GM12878 (cell line): ENCODE data around the gene EXOC1L. TPM values are rescaled to one million over a fixed set of nuclear protein-coding genes. Genes with fewer than 3 reads are reported as not detected.

Experiments used
- ATAC-seq: fragments of 200-7000 bp; cut with Tn5 transposase; 3 replicates; pipeline ENCODE4 v1.9.1; 2020; ENCODE audit warnings: mild to moderate bottlenecking, moderate library complexity
- BruUV-seq: library from RNA; stranded (reverse); fragments of 400-500 nt; replicated peaks from 2 replicates; lab custom pipeline; 2021; lab: Mats Ljungman, UMichigan
- CTCF ChIA-PET: fragments of 300-600 bp; sonication (Branson Sonifier 250); formaldehyde crosslinking; extraction: SDS; loops from one replicate; lab custom pipeline; 2021; ENCODE audit warnings: inconsistent platforms; lab: Yijun Ruan, JAX
- POLR2A ChIA-PET: fragments of 350-600 bp; formaldehyde crosslinking; extraction: SDS; loops from one replicate; lab custom pipeline; 2021; ENCODE audit warnings: inconsistent platforms; lab: Charles Lee
- RAD21 ChIA-PET: fragments of 300-600 bp; sonication (Branson Sonifier 250); formaldehyde crosslinking; loops from one replicate; lab custom pipeline; 2023; ENCODE audit warnings: antibody characterized with exemption; ENCODE audit not compliant: unreplicated experiment; lab: Charles Lee
- SMC1A ChIA-PET: fragments of 300-600 bp; sonication (Branson Sonifier 250); formaldehyde crosslinking; loops from one replicate; lab custom pipeline; 2023; ENCODE audit not compliant: unreplicated experiment, uncharacterized antibody; lab: Charles Lee
- DNase-seq: peaks from one replicate; pipeline ENCODE4 v3.0.0-alpha.2; 2011; ENCODE audit warnings: low read depth, low spot score
- FAIRE-seq: peaks from 3 replicates; lab custom pipeline; 2011; peaks lifted over from hg19 to GRCh38; lab: Jason Lieb, UNC
- H2AFZ ChIP-seq: 2 replicates; pipeline ENCODE4 v1.6.0; 2011; ENCODE audit warnings: low read depth, low read length, control low read depth; ENCODE audit not compliant: control insufficient read depth
- H3K27ac ChIP-seq: 2 replicates; pipeline ENCODE4 v1.5.1; 2011; ENCODE audit warnings: control low read depth; ENCODE audit not compliant: control insufficient read depth, insufficient read depth
- H3K27me3 ChIP-seq, 2 experiments: replicated peaks in 1 of 2; 2 replicates each; pipeline versions ENCODE4 v1.6.0 to v1.6.1; 2011; ENCODE audit warnings: low read length in 1 of 2; ENCODE audit not compliant: control insufficient read depth in 2 of 2, insufficient read depth in 2 of 2
- H3K36me3 ChIP-seq, 2 experiments: 2 replicates each; pipeline ENCODE4 v1.5.1; 2011; ENCODE audit warnings: low read length in 1 of 2; ENCODE audit not compliant: control insufficient read depth in 2 of 2, insufficient read depth in 2 of 2
- H3K4me1 ChIP-seq: 2 replicates; pipeline ENCODE4 v1.6.1; 2011; ENCODE audit warnings: mild to moderate bottlenecking, low read length, moderate library complexity, mixed read lengths; ENCODE audit not compliant: control insufficient read depth, insufficient read depth
- H3K4me2 ChIP-seq: 2 replicates; pipeline ENCODE4 v1.6.0; 2011; ENCODE audit warnings: control low read depth; ENCODE audit not compliant: control insufficient read depth, insufficient read depth
- H3K4me3 ChIP-seq: fragments of 200-600 bp; sonication (generic); 2 replicates; pipeline ENCODE4 v1.5.1; 2016
- H3K79me2 ChIP-seq: 2 replicates; pipeline ENCODE4 v1.6.0; 2011; ENCODE audit warnings: low read length; ENCODE audit not compliant: control insufficient read depth, insufficient read depth
- H3K9ac ChIP-seq: 2 replicates; pipeline ENCODE4 v1.8.0; 2011; ENCODE audit warnings: low read length, control low read depth, mixed read lengths; ENCODE audit not compliant: control insufficient read depth, insufficient read depth
- H3K9me3 ChIP-seq: replicated peaks from 3 replicates; pipeline ENCODE4 v1.5.1; 2011; ENCODE audit warnings: mild to moderate bottlenecking, low read length; ENCODE audit not compliant: control insufficient read depth, insufficient read depth
- H4K20me1 ChIP-seq: 2 replicates; pipeline ENCODE4 v1.6.0; 2011; ENCODE audit not compliant: control insufficient read depth, insufficient read depth
- CREM ChIP-seq: IDR thresholded peaks from 2 replicates; pipeline ENCODE4 v1.6.1; 2014; ENCODE audit warnings: antibody characterized with exemption, low read depth
- HDAC2 ChIP-seq: fragments of 200-600 bp; sonication (generic); IDR thresholded peaks from 2 replicates; pipeline ENCODE4 v1.6.1; 2017
- KAT2A ChIP-seq: conservative IDR thresholded peaks from 2 replicates; pipeline ENCODE4 v1.6.1; 2011; ENCODE audit warnings: low read depth, low read length; ENCODE audit not compliant: control insufficient read depth
- MXI1 ChIP-seq: fragments of 150-350 bp; IDR thresholded peaks from 2 replicates; pipeline ENCODE4 v1.6.1; 2011; ENCODE audit warnings: low read depth, mild to moderate bottlenecking, inconsistent platforms, low read length, improper control_type of control experiment
- PAX8 ChIP-seq: fragments of 450-650 bp; IDR thresholded peaks from 2 replicates; pipeline ENCODE4 v1.6.1; 2017; ENCODE audit warnings: mild to moderate bottlenecking, moderate library complexity
- PML ChIP-seq: IDR thresholded peaks from 2 replicates; pipeline ENCODE4 v1.6.1; 2012; ENCODE audit warnings: low read length, inconsistent platforms
- RB1 ChIP-seq: fragments of 450-650 bp; formaldehyde crosslinking; IDR thresholded peaks from 2 replicates; pipeline ENCODE4 v1.6.1; 2017; ENCODE audit warnings: mild to moderate bottlenecking, borderline replicate concordance
- SRF ChIP-seq, 2 experiments: IDR thresholded peaks; 2 replicates each; pipeline ENCODE4 v1.6.1; 2011; ENCODE audit warnings: low read depth in 2 of 2, low read length in 2 of 2, mild to moderate bottlenecking in 1 of 2, moderate library complexity in 1 of 2
- WRNIP1 ChIP-seq: IDR thresholded peaks from 2 replicates; pipeline ENCODE4 v1.6.1; 2011; ENCODE audit warnings: low read depth, low read length, improper control_type of control experiment, borderline replicate concordance
- ZNF24 ChIP-seq: fragments of 450-650 bp; IDR thresholded peaks from 2 replicates; pipeline ENCODE4 v1.6.1; 2017; ENCODE audit warnings: antibody characterized with exemption, mild to moderate bottlenecking
- ZNF622 ChIP-seq: fragments of 450-650 bp; IDR thresholded peaks from 2 replicates; pipeline ENCODE4 v1.6.1; 2017; ENCODE audit warnings: mild to moderate bottlenecking, inconsistent platforms
- WGBS: methylation state at CpG from one replicate; pipeline ENCODE4 v1.1.6; 2016; ENCODE audit warnings: low lambda C conversion rate; ENCODE audit not compliant: insufficient replicate concordance, insufficient coverage; ENCODE audit errors: missing lambda C conversion rate; 5-methylcytosine and 5-hydroxymethylcytosine counted together
- in situ Hi-C: fragments of 300-500 bp; cut with MboI; formaldehyde crosslinking; loops from 9 replicates; pipeline ENCODE4 v1.14.3; 2018; ENCODE audit warnings: mixed read lengths
- intact Hi-C: fragments of 100-400 bp; cut with micrococcal nuclease; formaldehyde crosslinking; loops from one replicate; pipeline ENCODE4 v1.14.2; 2022; ENCODE audit not compliant: unreplicated experiment
- polyA plus RNA-seq, 11 experiments: library from polyadenylated mRNA; depleted of rRNA in 4 of 11; unstranded in 6 of 11; stranded (reverse) in 5 of 11; fragments of >200 nt; fragmentation: Nextera tagmentation in 4 of 11; fragmentation: Illumina TruSeq in 1 of 11; extraction: Ambion mirVana in 4 of 11; extraction: Trizol in 1 of 11; gene quantifications; 1 replicate in 1 of 11; 2 replicates in 10 of 11; pipeline versions ENCODE4 v1.2.1 to v1.2.3, GENCODE V29; 2011 to 2016; ENCODE audit warnings: inconsistent platforms in 2 of 11, missing spikeins in 2 of 11, low read depth in 1 of 11
- total RNA-seq, 4 experiments: library from RNA; depleted of rRNA in 3 of 4; stranded (reverse); fragments of >200 nt in 3 of 4; fragmentation: Illumina TruSeq in 1 of 4; extraction: Trizol in 1 of 4; gene quantifications; 2 replicates each; pipeline versions ENCODE4 v1.2.1 to v1.2.3, GENCODE V29; 2013 to 2021
- TF ChIP-seq, protein P1 (sequence below): fragments of 150-350 bp; IDR thresholded peaks from 2 replicates; pipeline ENCODE4 v1.6.1; 2016; ENCODE audit warnings: low read depth, low read length
- TF ChIP-seq, protein P2 (sequence below): IDR thresholded peaks from 2 replicates; pipeline ENCODE4 v1.6.1; 2011; ENCODE audit warnings: low read depth, mild to moderate bottlenecking, low read length, moderate library complexity, borderline replicate concordance; ENCODE audit errors: extremely low read depth
- TF ChIP-seq, protein P3 (sequence below): fragments of 450-650 bp; IDR thresholded peaks from 2 replicates; pipeline ENCODE4 v1.6.1; 2017; ENCODE audit warnings: mild to moderate bottlenecking, moderate library complexity

Gene EXOC1L
- total and polyA plus RNA-seq, 10 of the 15 experiments (the other 5 are each of a cell fraction or from before 2014, with no cell fraction given), result not detected

DNA sequence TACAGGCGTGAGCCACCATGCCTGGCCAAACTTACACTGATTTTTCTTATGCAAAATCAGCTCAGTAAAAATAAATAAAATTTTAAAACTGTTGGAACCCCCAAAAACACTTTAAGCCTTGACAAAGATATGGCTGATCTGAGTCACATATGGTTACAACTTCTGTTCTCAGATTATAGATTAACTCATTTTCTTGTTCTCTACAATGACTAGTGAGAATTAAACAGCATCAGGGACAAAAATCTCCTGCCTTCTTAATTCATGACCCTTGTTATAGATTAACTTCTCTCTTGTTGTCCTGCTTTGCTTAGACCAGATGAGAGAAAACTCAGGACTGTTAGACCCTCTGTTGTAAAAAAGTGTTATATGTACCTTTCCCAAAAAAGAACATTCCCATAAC, 24.2 kb upstream of the EXOC1L start (continued):
- TF ChIP-seq, protein P1, sequence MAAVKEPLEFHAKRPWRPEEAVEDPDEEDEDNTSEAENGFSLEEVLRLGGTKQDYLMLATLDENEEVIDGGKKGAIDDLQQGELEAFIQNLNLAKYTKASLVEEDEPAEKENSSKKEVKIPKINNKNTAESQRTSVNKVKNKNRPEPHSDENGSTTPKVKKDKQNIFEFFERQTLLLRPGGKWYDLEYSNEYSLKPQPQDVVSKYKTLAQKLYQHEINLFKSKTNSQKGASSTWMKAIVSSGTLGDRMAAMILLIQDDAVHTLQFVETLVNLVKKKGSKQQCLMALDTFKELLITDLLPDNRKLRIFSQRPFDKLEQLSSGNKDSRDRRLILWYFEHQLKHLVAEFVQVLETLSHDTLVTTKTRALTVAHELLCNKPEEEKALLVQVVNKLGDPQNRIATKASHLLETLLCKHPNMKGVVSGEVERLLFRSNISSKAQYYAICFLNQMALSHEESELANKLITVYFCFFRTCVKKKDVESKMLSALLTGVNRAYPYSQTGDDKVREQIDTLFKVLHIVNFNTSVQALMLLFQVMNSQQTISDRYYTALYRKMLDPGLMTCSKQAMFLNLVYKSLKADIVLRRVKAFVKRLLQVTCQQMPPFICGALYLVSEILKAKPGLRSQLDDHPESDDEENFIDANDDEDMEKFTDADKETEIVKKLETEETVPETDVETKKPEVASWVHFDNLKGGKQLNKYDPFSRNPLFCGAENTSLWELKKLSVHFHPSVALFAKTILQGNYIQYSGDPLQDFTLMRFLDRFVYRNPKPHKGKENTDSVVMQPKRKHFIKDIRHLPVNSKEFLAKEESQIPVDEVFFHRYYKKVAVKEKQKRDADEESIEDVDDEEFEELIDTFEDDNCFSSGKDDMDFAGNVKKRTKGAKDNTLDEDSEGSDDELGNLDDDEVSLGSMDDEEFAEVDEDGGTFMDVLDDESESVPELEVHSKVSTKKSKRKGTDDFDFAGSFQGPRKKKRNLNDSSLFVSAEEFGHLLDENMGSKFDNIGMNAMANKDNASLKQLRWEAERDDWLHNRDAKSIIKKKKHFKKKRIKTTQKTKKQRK, result no peak
- TF ChIP-seq, protein P2, sequence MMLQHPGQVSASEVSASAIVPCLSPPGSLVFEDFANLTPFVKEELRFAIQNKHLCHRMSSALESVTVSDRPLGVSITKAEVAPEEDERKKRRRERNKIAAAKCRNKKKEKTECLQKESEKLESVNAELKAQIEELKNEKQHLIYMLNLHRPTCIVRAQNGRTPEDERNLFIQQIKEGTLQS, result no peak
- no peak for TF ChIP-seq SRF (IDR thresholded peaks at IDR 0.05; ENCODE audit: low read depth in 2 of 2, low read length in 2 of 2)
- no peak for TF ChIP-seq ZNF24
- TF ChIP-seq HDAC2, result no peak
- TF ChIP-seq CREM, result no peak
- TF ChIP-seq PAX8, result no peak

DNA sequence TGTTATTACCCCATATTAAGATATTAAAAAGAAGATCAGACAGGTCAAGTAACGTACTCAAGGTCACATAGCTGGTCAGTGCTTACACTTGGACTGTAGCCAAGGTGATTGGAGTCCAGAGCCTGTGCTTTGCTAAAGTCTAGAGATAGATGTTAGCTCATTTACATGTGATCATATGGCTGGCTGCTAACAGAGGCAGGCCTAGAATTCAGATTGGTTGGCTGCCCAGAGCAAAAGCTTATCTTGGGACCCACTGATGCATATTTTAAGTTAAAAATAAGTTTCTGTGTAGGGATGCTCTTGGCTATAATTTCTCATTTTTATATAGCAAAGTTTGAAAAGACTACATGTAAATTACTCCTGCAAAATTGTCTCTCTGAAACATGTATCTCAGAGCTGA, 18.1 kb upstream of the EXOC1L start:
- SMC1A ChIA-PET, result no interaction called here
- Histone ChIP-seq H3K79me2 (no peaks in the 10 kb centered on the region), H3K9ac (no peak overlapping the region), H2AFZ (no peak overlapping the region), H3K4me3 (no peak overlapping the region), H3K27ac (no peak overlapping the region), H4K20me1 (no peaks in the 10 kb centered on the region), H3K9me3 (no peaks in the 10 kb centered on the region), H3K36me3 (no peaks in the 10 kb centered on the region), H3K27me3 (no peaks in the 10 kb centered on the region; a peak in 1 of 4 replicates), H3K4me2 (no peak overlapping the region), H3K4me1 (no peaks in the 10 kb centered on the region)
- CTCF ChIA-PET, result interaction anchor here (1.1 kb wide), 1 partner anchor 11 kb away, joined by 4 read pairs; no protein-coding TSS in a partner anchor
- FAIRE-seq, result no peak
- WGBS, result 0% methylated on average over 1 of the region's 1 CpG
- no peak for DNase-seq
- intact Hi-C loops (no loop called here), in situ Hi-C loops (no loop called here)
- RAD21 ChIA-PET, result no interaction called here
- POLR2A ChIA-PET, result no interaction called here
- BruUV-seq, result no TSS peak
- no peak for ATAC-seq
- TF ChIP-seq ZNF622, result no peak
- TF ChIP-seq KAT2A, result no peak
- TF ChIP-seq, protein P3, sequence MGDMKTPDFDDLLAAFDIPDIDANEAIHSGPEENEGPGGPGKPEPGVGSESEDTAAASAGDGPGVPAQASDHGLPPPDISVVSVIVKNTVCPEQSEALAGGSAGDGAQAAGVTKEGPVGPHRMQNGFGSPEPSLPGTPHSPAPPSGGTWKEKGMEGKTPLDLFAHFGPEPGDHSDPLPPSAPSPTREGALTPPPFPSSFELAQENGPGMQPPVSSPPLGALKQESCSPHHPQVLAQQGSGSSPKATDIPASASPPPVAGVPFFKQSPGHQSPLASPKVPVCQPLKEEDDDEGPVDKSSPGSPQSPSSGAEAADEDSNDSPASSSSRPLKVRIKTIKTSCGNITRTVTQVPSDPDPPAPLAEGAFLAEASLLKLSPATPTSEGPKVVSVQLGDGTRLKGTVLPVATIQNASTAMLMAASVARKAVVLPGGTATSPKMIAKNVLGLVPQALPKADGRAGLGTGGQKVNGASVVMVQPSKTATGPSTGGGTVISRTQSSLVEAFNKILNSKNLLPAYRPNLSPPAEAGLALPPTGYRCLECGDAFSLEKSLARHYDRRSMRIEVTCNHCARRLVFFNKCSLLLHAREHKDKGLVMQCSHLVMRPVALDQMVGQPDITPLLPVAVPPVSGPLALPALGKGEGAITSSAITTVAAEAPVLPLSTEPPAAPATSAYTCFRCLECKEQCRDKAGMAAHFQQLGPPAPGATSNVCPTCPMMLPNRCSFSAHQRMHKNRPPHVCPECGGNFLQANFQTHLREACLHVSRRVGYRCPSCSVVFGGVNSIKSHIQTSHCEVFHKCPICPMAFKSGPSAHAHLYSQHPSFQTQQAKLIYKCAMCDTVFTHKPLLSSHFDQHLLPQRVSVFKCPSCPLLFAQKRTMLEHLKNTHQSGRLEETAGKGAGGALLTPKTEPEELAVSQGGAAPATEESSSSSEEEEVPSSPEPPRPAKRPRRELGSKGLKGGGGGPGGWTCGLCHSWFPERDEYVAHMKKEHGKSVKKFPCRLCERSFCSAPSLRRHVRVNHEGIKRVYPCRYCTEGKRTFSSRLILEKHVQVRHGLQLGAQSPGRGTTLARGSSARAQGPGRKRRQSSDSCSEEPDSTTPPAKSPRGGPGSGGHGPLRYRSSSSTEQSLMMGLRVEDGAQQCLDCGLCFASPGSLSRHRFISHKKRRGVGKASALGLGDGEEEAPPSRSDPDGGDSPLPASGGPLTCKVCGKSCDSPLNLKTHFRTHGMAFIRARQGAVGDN, result no peak
- TF ChIP-seq WRNIP1, result no peak
- no peak for TF ChIP-seq RB1
- TF ChIP-seq MXI1, result no peak
- no peak for TF ChIP-seq PML
